Effector CD8-positive, alpha-beta T cell (primary cell): ENCODE data around the gene TLN1.
A peak's percentile ranks its signal among the peaks of the same experiment; 100 is the strongest.

Source experiments
- DNase-seq: peaks from one replicate; lab custom pipeline; 2025; lab: John Stamatoyannopoulos, UW
- total RNA-seq, 4 experiments: gene quantifications; one replicate each; lab custom pipeline; 2026; lab: John Stamatoyannopoulos, UW

Gene TLN1, protein sequence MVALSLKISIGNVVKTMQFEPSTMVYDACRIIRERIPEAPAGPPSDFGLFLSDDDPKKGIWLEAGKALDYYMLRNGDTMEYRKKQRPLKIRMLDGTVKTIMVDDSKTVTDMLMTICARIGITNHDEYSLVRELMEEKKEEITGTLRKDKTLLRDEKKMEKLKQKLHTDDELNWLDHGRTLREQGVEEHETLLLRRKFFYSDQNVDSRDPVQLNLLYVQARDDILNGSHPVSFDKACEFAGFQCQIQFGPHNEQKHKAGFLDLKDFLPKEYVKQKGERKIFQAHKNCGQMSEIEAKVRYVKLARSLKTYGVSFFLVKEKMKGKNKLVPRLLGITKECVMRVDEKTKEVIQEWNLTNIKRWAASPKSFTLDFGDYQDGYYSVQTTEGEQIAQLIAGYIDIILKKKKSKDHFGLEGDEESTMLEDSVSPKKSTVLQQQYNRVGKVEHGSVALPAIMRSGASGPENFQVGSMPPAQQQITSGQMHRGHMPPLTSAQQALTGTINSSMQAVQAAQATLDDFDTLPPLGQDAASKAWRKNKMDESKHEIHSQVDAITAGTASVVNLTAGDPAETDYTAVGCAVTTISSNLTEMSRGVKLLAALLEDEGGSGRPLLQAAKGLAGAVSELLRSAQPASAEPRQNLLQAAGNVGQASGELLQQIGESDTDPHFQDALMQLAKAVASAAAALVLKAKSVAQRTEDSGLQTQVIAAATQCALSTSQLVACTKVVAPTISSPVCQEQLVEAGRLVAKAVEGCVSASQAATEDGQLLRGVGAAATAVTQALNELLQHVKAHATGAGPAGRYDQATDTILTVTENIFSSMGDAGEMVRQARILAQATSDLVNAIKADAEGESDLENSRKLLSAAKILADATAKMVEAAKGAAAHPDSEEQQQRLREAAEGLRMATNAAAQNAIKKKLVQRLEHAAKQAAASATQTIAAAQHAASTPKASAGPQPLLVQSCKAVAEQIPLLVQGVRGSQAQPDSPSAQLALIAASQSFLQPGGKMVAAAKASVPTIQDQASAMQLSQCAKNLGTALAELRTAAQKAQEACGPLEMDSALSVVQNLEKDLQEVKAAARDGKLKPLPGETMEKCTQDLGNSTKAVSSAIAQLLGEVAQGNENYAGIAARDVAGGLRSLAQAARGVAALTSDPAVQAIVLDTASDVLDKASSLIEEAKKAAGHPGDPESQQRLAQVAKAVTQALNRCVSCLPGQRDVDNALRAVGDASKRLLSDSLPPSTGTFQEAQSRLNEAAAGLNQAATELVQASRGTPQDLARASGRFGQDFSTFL (N-terminal part only)
- 479 to 923 (median 683) reads per million in 4 experiments for total RNA-seq

DNA sequence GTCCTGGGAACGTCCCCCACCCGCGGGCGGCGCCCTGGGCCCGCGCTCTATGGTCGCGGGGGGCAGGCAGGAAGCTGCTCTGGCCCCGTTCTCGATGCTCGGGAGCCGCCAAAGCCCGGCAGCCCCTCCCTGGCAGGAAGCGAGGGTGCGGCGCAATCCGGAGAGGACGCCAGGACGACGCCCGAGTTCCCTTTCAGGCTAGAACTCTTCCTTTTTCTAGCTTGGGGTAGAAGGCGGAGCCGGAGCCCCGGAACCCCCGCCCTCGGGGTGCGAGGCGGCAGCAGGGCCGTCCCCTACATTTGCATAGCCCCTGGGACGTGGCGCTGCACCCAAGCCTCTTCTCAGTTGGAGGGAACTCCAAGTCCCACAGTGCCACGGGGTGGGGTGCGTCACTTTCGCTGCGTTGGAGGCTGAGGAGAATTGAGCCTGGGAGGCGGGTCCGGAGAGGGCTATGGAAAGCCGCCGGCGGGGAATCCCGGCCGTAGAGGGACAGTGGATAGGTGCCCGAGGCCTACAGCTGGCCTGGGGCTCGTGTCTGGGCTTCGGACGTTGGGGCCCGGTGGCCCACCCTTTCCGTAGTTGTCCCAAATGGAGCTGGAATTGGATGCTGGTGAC is at the start of gene TLN1, which contains the start of gene CREB3:
Gene TLN1, minus strand, starts transcription at position 11 of the 615 bp plus-strand sequence. CDS start 6,501 bp downstream, outside the sequence.
Gene CREB3, plus strand, starts transcription at position 482 of the 615 bp plus-strand sequence. Its CDS starts 107 bp downstream, at position 589.
- peak; percentile 95 for DNase-seq

DNA sequence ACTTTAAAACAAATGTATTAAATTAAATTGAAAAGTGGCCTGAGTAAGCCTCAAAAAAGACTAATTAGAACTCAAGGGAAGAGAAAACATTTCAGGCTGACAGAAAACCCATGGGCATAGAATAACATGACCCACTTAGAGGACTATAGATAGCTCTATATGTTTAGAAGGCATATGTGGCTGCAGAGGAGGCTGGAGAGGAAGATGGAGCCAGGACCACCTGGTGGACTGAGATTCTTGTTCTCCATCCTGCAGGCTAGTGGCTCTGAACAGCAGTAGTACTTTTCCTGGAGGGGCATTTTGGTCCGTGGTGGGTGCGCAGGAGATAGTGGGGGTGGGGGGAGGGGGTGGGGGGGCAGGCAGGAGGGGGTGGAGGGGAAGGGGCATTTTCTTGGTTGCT is 49.1 kb upstream of the TLN1 start:
- no peak for DNase-seq

DNA sequence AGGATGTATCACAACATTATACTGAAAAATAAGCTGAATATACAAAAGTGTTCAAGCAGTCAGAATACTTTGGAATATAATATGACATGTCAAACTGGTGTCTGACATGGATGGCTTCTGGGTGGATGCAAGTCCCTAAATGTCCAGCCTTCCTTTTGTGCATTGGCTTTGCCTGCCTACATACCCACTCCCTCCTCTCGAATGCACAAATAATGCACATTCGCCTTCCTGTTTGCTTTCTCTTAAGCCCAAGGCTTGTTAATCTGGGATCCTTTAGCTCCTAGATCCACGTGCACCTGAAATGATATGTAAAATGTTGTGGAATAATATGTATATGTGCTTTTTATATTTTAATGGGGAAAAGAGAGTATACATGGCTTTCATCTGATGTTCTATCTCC is 46.5 kb upstream of the TLN1 start:
- DNase-seq, result no peak

DNA sequence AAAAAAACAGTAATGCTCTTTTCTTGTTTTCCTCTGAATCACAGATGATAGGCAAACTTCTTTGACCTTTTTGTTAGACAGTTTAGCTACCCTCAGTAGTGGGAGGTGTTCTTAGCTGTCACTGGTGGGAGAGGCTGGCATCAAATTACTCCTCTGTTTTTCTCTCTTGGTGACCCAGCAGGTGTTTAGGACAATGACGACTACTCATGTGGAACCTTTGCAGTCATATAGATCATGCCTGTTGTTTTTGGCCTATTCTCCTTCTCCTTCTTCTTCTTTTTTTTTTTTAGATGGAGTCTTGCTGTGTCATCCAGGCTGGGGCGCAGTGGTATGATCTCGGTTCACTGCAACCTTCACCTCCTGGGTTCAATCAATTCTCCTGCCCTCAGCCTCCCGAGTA is 44.0 kb upstream of the TLN1 start:
- no peak for DNase-seq

DNA sequence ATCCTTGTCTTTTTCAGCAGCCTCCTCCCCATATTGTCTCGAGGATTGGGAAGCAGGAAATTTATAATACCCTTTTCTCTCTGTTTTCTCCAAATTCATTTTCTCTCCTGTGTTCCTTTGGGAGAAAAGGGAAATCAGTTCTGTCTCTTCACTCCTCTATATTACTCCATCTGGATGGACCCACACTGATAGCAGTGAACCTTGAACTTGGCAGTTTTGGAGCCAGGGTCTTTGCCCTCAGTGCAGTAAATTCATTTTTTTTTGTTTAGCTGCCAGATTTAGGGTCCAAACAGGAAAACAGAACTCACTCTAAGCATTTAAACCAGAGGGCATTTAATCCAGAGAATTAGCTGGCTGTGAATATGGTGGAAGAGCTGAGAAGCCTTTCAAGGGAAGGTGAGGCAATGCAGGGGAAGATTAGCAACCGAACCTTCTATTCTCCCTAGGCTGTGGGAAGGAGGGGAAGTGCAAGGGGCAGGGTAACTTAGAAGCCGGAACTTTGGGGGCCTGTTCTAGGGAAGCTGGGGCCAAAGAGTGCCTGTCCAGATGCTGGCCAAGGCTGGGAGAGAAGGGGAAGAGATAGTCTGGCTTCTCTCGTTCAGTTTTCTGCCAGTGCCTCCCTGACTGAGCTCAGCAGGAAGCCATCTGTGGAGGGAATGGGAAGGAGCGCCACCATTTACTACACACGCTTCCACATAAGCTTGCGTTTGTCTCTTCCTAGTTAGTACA is 43.1 kb upstream of the TLN1 start:
- DNase-seq, result no peak

DNA sequence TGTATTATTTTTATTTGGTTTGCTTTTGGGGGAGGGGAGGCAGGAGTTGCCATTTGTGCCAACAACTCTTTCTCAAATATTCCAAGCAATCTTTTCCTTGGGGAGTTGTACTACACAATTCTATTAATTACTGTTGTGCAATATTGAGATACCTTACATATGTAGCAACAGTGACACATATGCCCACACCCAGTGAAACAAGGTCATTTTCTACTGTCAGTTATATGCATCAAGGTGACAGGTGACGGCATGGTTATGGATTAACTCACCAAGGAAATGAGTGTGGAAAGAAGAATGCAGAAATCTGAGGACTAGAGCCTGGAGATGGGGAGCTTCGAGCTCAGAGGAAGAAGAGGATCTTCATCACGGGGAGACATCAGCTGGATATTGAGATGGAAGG is 39.9 kb upstream of the TLN1 start:
- no peak for DNase-seq

DNA sequence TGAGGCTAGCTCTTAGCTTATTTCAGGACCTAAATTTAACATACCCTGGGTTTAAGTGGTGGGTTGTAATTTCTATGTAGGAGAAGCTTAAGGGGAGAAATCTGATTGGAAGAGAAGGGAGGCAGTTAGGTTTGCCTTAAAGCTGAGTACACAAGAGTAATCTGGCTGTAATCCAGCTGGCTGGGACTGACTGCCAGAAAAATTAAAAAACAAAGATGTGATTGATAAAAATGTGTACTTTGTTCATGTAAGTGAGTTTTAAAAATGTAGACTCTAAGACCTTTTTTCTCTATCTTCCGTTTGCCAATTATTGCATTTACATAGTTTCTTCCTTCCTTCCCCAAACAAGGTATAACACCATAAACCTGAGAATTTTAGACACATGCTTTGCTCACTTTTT is 39.5 kb upstream of the TLN1 start:
- no peak for DNase-seq

DNA sequence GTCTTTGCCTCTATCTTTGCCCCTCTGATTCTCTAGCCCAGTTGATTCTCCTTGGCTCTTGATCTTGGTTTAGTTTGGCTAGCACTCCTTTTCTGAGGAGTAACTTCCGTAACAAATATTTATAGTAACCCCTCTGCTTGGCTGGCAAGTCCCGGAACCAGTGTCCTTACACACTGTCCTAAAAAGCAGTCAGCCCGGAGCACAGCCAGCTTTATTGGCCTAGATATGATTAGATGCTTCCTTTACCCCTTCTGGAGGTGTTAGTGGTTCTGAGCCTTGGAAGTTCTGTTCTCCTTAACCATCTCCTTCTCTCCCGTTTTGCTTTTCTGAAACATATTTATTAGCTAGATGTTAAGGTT is 39.1 kb upstream of the TLN1 start:
- DNase-seq, result no peak

DNA sequence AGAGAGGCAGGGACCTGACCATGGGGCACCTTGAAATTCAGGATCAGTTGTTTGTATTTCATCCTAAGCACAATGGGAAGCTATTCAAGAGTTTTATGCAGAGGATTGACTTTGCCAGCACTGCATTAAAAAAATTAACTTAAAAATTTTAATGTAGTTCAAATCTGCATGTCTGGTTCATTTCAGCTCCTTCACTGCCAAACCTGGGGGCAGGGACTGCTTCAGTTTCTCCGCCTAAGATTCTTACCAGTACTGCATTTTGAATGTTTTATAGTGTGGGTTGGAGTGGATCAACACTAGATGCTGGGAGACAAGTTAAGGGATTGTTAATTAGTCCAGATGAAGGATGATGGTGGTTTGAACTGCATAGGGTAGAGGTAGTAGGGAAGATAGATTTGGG is 37.8 kb upstream of the TLN1 start:
- no peak for DNase-seq

DNA sequence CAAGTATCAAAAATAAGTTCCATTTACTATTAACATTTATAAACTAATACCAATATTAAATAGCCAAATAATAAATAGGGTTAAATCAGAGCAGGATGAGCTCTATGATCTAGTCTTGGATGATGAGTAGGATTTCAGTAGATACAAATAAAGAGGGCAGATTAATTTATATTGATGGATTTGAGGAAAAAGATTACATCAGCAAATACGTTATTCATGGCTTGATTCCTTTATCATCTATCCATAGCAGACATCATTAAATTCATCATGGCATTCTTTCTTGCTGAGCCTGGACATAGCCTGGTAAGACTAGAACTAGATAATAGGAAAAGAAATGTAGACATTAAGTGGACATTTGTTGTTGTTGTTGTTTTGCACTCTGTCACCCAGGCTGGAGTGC is 35.5 kb upstream of the TLN1 start:
- no peak for DNase-seq

DNA sequence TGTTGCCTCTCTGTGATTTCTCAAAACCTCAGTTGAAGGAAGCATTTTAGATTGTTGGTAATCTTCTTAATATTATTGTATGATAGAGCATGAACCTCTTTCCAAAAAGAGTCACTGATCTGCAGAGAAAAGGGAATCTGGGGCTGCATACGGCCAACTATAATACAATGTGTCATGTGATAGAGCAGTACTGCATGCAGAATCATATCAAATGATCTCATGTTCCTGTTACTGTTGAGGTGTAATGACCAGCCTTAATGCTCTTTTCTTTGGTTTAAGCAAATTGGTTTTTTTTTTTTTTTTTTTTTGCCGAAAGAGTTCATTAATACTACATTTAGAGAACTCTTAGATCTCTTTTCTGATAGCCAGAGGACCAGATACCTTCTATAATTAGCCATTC is 35.0 kb upstream of the TLN1 start:
- DNase-seq, result no peak

DNA sequence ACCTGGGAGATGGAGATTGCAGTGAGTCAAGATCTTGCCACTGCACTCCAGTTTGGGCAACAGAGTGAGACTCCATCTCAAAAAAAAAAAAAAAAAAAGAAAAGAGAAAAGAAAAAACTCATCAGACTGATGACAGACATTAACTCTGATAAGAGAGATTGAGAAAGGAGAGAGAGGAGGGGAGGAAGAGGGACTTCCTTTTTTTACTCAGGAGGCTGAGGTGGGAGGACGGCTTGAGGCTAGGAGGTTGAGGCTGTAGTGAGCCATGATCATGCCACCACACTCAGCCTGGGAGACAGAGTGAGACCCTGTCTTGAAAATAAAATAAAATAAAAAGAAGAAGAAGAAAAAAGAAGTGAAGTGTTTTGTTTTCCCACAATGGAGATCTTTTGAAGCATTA is 31.8 kb upstream of the TLN1 start:
- DNase-seq, result no peak

DNA sequence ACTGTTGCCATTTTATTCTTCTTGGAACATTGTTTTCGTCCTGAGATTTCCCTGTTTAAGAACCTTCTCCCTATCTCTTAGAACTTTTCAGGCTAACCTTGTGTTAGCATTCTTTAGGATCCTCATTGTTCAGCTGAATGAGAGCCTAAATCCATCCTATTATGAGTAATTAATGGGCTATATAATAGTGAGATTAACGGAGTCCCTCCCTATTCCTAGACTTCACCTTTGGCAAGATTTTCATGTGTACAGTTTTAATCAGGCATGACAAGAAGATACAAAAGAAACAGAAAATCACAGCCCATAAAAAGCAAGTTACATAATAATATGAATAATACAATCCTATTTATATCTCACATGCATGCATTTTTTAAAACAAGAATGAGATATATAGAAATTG is 31.2 kb upstream of the TLN1 start:
- no peak for DNase-seq

DNA sequence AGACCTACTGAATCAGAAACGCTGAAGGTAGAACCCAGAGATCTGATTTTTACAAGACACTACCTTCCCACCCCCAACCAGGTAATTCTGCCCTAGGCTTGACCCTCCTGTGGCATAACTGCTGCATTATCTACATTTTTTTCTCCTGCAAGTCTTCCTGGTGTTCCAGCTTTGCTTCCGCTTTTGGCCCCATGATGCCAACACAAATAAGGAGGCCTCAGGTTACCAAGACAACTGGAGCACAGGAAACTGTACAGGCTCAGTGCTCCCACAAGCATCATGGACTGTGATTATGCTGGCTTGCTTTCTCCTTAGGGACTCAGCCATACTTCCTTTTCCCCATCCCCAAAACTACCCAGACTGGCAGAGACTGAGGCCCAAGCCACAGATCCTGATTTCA is 28.7 kb upstream of the TLN1 start:
- no peak for DNase-seq

DNA sequence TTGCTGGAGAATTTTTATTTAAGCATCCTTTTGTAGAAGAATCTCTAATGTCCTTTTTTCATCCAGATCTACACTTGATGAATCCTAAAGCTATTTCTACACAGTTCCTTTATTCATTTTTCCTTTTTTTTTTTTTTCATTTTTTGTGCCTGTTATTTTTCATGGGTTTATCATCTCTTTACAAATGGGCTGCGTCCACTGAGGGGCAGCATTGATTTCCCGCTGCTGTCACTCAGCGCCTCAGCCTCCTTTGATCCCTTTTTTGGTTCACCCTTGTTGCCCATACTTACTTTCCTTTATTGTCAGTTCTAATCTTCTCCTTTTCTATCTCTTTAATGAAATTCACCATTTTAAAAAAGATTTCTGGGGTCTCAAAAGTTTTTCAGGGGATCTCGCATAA is 27.8 kb upstream of the TLN1 start:
- no peak for DNase-seq

DNA sequence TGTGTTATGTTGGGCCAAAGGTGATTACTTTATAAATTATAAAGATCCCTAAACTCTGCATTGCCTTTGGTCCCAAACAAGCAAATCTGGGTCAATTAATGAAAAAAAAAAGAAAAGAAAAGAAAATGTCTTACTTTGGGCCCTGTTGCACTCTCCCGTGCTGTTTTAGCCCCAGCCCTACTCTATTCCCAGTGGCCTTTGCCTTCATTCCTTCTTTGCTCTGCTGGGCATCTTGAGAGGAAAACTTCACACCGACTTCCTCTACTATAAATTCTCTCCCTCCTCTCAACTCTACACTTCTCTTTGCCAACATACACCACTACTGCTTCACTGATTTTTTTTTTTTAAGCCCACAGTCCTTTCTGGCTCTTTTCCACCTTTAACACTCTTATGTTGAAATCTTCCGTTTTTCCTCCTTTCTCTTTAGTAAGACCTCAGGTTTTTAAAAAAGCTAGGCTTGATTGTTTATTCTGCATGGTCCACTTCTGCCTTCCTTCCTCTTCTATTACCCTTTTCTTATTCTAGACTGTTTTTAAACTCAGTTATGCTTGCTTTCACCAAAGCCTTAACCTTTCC is 26.6 kb upstream of the TLN1 start:
- no peak for DNase-seq

DNA sequence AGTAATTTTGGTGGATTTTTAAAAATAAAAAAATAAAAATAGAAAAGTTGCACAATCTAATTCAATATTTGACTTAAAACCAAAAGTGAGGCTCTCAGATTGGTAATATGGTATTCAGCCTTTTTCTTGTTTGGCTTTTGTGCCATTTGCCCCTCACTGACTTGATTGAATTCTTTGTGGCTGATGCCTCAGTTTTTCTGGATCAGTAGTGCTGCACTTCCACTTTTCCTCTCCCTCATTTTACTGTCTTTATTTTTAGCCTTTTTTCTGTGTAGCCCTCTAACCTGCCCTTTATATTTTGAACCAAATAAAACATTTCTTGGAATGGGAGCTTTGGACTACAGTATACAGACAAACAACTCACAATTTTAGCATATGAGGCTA is 25.9 kb upstream of the TLN1 start:
- DNase-seq, result no peak

DNA sequence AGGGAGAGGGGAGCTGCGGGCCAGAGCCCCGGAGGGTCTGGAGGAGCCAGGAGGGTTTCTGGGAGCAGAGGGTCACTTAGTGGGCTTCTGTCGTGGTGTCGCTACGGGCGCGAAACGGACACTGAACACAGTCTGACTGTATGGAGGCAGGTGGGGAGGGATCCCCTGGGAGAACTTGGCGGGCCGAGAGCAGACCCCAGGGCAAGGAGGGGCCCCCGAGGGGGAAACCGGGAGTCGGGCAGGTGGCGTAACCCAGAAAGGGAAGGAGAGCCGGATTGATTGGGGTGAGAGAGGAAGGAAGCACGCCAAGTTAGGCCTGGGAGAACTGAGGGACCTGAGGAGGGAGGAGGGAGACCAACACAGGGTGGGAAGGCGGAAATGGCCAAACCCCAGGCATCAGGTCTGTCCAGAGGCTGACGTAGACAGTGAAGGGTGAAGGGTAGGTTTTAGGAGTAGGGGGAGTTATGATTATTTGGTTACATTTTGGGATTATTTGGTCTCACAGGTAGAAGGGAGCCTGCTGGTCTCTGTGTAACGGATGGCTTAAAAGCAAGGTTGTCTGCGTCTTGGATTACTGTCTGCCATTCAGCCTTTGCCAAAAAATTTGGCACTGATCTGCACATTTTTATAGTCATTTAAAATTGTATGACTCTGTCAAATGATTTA is 25.4 kb upstream of the TLN1 start:
- no peak for DNase-seq

DNA sequence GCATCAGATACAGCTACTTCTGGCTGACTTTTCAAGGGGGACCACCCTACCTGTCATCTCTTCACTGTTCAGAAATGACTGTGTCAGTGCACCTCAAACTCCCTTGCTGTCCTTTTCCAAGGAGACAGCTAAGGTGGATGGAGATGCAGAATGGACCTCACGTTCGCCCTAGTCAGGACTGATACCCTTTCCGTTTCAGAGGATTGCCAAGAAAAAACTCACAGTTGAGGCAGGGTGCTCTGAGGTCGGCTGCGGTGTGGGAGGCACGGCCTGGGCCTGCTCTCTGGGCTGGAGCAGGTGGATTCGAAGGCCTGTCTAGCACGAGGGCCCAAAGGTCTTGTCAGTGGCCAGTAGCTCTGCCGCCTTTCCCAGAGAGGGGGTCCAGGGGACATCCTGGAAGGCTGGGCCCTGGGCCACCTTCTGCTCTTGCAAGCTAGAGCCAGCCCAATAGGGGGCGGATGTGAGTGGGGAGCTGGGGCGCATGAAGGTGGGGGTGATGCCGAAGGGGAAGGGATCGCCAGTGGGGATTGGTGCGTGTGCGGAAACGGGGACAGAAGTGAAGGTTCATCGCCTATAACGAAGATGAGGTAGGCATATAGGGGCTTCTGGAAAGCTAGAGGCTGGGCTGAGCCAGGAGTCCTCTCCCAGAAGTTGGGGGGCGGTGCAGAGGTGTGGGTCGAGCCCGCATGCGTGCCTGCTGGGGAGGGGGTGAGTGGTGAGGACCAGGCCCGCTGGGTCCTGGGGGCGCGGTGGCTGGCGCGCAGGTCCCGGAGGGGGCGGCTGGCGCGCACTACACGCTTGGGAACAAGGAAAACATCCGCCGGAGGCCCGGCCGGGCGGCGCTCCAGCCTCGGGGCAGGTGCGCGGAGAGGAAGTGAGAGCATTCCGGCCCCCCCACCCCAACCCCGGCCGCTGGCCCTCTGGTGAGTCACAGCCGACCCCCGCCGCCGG is 24.6 kb upstream of the TLN1 start:
- peak; percentile 63 for DNase-seq
